RWPE1 (cell line): ENCODE data around the gene MASP1.

ENCODE experiments used
- CTCF ChIA-PET: fragments of 350-600 bp; sonication (Branson Sonifier 250); formaldehyde crosslinking; extraction: SDS; loops from one replicate; lab custom pipeline; 2021; lab: Yijun Ruan, JAX
- POLR2A ChIA-PET: fragments of 400-600 bp; formaldehyde crosslinking; extraction: SDS; loops from one replicate; lab custom pipeline; 2020; ENCODE audit warnings: antibody characterized with exemption; ENCODE audit not compliant: low non-redundant PET; lab: Yijun Ruan, JAX
- DNase-seq: peaks from one replicate; pipeline ENCODE4 v3.0.0; 2012; ENCODE audit warnings: low spot score
- H3K27ac ChIP-seq: fragments of 450-650 bp; 2 replicates; pipeline ENCODE4 v1.5.1; 2017
- CTCF ChIP-seq: fragments of 450-650 bp; conservative IDR thresholded peaks from 2 replicates; pipeline ENCODE4 v1.5.1; 2017; ENCODE audit warnings: low read depth, mild to moderate bottlenecking

The MASP1 gene

DNA sequence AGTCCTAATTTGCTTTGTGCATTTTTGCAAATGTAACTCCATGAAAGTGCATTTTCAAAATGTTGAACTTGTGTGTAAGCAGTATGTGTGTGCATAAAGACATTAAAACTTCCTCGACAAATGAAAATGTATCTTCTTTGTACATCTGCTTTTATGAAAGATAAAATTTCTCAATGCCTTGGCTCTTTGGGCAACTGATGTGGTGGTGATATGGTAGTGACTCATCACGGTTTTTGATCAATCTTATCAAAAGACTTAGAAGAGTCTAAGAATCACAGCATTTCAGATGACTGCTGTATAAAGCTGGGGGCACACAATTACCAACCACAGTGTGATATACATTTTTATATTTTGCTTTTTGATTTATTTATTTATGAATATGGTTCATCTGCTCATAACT is 5.4 kb upstream of the MASP1 start:
- no peak for TF ChIP-seq CTCF
- ChIA-PET POLR2A (no interaction called here), CTCF (no interaction called here)
- no peak overlapping the region for H3K27ac ChIP-seq
- no peak for DNase-seq

GRCh38 chr3:187296058-187296457 is 4.5 kb upstream of the MASP1 start:
- no peak for TF ChIP-seq CTCF
- ChIA-PET CTCF (interaction anchor here (0.6 kb wide), 1 partner anchor 76 kb away, joined by 3 read pairs; no protein-coding TSS in a partner anchor), POLR2A (no interaction called here)
- no peak overlapping the region for H3K27ac ChIP-seq
- no peak for DNase-seq

GRCh38 chr3:187295316-187296034 is 3.9 kb upstream of the MASP1 start:
- no peak for TF ChIP-seq CTCF
- no peak overlapping the region for H3K27ac ChIP-seq
- CTCF ChIA-PET = no interaction called here
- DNase-seq = no peak
- POLR2A ChIA-PET = no interaction called here

- POLR2A ChIA-PET = no interaction called here
- CTCF ChIA-PET = interaction anchor here (0.5 to 0.7 kb wide), 2 partner anchors 274 to 1832 kb away, joined by 3 to 4 read pairs; no protein-coding TSS in a partner anchor
Observed at GRCh38 chr3:187293516-187294430, 2.2 kb upstream of the MASP1 start.

DNA sequence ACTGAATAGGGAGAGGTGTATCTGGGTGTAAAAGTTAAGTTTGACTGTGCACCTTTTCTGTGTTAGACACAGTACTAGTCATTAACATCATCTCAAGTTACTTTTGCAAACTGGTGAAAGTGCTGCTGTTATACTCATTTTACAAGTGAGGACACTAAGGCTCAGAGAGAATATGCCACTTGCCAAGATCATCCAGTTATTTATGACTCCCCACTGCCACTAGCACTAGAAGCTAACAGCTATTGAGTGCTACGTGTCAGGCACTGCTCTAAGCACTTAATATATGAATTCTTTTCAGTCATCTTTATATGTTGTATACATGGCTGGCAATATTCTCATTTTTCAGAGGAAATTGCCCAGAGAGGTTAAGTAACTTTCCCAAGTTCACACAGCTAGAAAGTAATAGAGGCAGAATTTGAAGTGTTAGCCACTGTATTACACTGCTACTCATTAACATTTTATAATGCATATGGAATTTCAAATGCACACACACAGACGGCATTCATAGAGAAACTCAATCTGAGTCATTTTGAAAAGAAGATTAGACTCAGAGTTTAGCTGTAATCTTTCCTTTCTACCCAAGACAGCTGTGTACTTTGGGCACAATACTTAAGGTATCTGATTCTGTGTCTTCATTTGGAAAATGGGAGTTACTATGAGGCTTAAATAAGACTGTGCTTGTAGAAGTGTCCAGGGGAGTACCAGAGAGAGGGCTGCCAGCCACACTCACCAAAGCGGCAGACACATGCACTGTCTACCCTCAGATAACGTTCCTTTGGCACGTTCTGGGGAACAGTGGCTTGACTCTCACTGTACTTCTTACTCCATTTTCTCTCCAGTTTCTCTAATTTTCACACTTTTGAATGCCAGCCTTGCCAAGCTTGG is 1.3 kb upstream of the MASP1 start:
- H3K27ac ChIP-seq = no peak overlapping the region
- DNase-seq = no peak
- no peak for TF ChIP-seq CTCF
- CTCF ChIA-PET = interaction anchor here (0.5 kb wide), 1 partner anchor 1833 kb away, joined by 3 read pairs; no protein-coding TSS in a partner anchor
- POLR2A ChIA-PET = no interaction called here

More at GRCh38 chr3:187293516-187294430, 2.2 kb upstream of the MASP1 start:
- no peak for TF ChIP-seq CTCF
- no peak for DNase-seq
- H3K27ac ChIP-seq = no peak overlapping the region

DNA sequence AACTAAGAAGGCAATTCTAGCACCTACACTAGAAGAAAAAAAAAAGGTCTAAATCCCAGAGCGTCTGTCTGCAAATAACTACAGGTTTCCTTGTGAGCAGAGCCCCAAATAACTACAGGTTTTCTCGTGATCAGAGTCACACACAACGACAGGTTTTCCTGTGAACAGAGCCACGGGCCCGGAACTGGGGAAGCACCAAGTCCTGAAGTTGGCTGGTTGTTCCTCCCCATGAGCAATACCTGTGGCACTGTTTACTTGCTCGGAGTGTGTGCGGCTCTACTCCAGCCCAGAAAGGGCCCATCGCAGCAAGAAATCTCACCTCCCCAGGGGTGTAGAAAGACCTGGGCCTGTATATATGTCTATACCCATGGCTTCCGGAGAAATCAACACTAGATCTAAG is 644 bp upstream of the MASP1 start:
- CTCF ChIA-PET = no interaction called here
- no peak for DNase-seq
- no peak overlapping the region for H3K27ac ChIP-seq
- POLR2A ChIA-PET = no interaction called here
- TF ChIP-seq CTCF = no peak
